Fibroblast of lung (primary cell): Measurements from ENCODE around the gene ASPDH.

Experiments used
- EZH2 ChIP-seq: IDR thresholded peaks from 2 replicates; pipeline ENCODE4 v1.5.1; 2012; ENCODE audit warnings: low read length, control low read depth, mild to moderate bottlenecking; ENCODE audit errors: missing control alignments
- TF ChIP-seq, protein P1 (sequence below), 2 donors: IDR thresholded peaks in 1 of 2; conservative IDR thresholded peaks in 1 of 2; 1 replicate in 1 of 2; 2 replicates in 1 of 2; pipeline ENCODE4 v1.5.1; 2011 to 2012; ENCODE audit warnings: low read length in 2 of 2, control low read depth in 1 of 2, inconsistent platforms in 1 of 2, low read depth in 1 of 2, mild to moderate bottlenecking in 1 of 2

DNA sequence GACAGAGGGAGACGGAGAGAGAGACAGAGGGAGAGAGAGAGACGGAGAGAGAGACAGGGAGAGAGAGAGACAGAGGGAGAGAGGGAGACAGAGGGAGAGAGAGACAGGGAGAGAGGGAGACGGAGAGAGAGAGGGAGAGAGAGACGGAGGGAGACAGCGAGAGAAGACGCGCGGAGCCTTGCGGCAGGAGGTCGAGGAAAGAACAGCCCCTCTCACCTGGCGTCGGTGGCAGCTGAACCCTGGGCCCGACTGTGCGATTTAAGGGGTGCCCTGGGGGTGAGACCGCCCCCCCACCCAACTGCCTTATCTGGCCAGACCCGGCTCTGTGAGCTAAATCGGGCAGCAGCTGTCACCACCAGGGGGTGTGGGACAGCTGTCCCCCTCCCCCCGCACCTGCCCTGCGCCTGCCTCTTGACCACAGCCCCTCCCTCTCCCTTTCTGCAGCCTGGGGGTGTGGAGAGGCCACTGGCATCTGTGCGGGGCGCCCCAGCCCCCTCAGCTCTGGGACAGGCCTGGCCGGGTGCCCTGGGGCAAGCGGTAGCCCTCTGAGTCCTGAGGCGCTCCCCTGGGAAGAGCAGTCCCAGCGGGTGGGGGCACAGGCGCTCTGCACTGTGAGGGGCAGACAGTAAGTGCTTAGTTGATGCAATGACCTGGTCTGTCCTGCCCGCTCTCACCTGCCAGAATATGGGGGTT is 13.5 kb downstream of the ASPDH start:
- TF ChIP-seq, protein P1, sequence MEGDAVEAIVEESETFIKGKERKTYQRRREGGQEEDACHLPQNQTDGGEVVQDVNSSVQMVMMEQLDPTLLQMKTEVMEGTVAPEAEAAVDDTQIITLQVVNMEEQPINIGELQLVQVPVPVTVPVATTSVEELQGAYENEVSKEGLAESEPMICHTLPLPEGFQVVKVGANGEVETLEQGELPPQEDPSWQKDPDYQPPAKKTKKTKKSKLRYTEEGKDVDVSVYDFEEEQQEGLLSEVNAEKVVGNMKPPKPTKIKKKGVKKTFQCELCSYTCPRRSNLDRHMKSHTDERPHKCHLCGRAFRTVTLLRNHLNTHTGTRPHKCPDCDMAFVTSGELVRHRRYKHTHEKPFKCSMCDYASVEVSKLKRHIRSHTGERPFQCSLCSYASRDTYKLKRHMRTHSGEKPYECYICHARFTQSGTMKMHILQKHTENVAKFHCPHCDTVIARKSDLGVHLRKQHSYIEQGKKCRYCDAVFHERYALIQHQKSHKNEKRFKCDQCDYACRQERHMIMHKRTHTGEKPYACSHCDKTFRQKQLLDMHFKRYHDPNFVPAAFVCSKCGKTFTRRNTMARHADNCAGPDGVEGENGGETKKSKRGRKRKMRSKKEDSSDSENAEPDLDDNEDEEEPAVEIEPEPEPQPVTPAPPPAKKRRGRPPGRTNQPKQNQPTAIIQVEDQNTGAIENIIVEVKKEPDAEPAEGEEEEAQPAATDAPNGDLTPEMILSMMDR (conservative IDR thresholded peaks at IDR 0.05 in 1 of 2, IDR thresholded peaks at IDR 0.05 in 1 of 2; ENCODE audit: low read depth in 1 of 2, low read length in 2 of 2) = peak in 1 of 2 donors; percentile 5
- TF ChIP-seq EZH2 = no peak
